NCI-H2081 treated with DMSO at 0.1 percent for 48 hours (cell line): ENCODE measurements around the gene DDX51.
"Not testable (repeated sequence)": the region's sequence is repeated elsewhere in the genome, so short reads cannot be mapped to it uniquely, and the experiment has no call there.

ENCODE experiments used
- DNase-seq: peaks from one replicate; lab custom pipeline; 2025; lab: John Stamatoyannopoulos, UW

DDX51 gene

DNA sequence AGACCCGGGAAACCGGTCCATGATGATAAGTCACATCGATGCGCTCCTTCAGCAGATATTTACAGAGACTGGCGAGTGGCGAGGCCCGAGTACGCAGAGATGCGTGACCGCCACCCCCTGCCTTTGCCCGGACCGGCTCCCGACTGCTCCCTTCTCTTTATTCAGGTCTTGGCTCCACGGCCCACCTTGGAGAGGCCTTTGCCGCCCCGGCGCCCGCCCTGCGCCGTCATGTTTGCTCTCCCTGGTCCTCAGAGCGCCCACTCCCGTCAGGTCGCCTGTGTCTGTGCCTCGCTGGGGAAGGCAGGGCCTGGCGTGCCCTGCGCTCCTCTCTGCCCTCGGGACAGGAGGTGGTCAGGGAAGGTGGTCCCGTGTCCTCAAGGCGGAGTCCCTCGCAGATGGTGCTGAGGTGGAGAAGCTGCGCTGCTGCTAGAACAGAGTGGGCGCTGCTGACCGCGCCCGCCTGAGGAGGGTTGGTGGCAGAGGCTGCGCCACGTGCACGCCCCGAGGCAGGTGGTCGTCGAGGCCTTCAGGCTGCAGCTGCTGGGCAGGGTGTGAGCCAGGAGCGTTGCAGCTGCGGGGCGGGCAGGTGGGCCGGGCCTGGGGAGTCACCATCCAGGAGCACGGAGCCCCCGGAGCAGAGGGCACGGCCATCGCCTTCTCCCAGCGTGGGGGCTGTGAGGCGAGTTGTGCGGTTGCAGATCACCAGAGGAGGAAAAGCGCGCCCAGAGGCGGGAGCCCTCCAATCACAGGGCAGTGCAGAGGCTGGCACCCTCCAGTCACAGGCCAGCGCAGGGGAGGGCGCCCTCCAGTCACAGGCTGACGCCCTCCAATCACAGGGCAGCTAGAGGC lies 27.2 kb downstream of the DDX51 start:
- no peak for DNase-seq

GRCh38 chr12:132115500-132115899 lies 28.6 kb downstream of the DDX51 start:
- DNase-seq: no peak

DNA sequence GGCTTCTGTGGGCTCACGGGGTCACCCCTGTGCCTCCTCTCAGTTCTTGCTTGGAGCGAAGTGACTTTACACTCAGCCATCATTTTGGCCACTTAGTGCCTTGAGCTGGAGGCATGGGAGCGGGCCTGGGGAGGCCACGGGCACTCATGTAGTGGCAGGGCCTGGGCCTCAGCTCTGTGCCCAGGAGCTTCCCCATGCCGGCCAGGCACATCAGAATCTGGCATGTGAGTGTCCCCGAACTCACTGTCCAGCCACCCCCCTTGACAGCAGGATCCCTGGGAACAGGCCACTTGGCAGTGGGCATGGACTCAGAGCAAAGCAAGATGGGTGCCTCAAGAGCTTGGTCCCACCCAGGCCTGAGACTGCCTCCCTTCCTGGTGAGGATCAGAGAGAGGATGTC lies 29.5 kb downstream of the DDX51 start:
- no peak for DNase-seq

DNA sequence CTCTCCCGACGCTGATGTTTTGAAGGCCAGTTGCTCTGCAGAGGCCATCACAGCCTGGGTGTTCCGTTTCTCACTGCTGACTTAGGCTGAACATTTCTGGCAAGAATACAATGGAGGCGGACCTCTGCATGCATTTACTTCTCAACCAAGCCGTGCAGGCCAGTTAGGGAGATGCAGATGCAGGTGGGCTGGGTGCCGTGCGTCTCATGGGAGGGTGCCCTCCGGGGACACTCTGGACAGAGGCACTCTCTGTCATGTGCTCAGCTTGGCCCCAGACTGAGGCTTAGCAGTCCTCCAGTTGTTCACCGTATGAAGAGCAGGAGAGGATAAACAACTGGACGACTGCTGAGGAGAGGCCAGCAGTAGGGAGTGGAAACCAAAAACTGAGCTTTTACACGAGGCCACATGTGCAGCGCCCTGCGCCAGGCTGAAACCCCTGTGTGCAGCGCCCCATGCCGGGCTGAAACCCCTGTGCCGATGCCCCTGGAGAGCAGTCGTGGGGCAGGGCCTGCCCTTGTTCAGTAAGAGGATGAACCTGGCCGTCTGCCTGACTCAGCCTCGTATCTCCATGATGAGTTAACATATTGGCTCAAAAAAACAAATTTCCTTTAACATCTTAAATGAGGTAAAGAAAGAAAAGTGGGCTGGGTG lies 32.3 kb downstream of the DDX51 start:
- no peak for DNase-seq

DNA sequence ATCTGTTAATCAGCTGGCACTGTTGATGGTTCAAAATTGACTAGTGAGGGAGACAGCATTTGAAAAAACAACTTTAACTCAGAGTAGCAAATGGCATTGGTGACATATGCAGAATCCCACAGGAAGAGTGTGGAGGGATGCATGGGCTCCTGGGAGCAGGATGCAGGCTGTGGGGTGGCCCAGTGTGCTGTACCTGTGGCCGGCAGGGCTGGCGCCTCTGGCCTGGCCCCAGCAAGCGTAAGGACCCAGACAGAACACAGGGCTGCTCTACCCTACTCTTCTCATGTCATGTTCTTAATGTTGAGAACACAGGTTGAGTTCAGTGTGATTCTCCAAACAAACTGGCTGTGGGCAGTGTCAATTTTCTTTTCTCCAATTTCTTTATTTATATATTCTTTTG lies 33.4 kb downstream of the DDX51 start:
- no peak for DNase-seq

GRCh38 chr12:132109741-132110140 lies 34.4 kb downstream of the DDX51 start:
- no peak for DNase-seq

GRCh38 chr12:132108211-132108832 lies 35.8 kb downstream of the DDX51 start:
- DNase-seq: no peak

DNA sequence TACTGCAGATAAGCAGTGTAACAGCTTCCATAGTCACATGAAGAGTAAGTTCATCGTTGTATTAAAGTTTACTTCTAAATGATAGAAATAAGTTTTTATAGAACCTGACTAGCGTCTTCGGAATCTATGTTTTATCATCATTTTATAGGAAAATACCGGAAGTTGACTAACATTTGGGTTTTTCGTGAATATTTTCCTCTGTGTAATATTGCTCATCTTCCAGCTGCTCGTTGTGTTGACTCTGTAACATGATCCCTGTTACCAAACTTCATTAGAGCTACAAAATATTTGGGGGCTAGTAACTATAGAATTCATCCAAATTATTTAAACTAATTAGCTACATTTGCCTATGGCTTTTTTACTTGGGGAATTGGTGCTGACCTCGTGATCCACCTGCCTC lies 37.2 kb downstream of the DDX51 start:
- no peak for DNase-seq

DNA sequence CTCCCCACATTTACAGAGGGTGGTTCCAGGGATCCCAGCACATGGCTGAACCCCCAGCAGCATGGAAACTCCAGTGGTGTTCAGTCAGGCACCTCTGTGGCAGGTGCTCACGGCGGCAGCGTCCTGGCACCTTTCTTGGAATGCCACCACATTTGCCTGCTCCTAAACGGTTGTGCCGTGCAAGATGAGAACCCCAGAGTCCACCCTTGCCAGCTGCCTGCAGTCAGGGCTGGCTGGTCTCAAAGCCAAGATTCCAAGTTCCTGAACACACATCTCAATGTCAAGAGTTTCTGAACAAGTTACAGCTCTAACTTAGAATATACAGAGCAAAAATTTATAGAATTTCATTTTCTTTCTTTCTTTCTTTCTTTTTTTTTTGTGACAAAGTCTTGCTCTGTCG lies 38.7 kb downstream of the DDX51 start:
- DNase-seq: no peak

DNA sequence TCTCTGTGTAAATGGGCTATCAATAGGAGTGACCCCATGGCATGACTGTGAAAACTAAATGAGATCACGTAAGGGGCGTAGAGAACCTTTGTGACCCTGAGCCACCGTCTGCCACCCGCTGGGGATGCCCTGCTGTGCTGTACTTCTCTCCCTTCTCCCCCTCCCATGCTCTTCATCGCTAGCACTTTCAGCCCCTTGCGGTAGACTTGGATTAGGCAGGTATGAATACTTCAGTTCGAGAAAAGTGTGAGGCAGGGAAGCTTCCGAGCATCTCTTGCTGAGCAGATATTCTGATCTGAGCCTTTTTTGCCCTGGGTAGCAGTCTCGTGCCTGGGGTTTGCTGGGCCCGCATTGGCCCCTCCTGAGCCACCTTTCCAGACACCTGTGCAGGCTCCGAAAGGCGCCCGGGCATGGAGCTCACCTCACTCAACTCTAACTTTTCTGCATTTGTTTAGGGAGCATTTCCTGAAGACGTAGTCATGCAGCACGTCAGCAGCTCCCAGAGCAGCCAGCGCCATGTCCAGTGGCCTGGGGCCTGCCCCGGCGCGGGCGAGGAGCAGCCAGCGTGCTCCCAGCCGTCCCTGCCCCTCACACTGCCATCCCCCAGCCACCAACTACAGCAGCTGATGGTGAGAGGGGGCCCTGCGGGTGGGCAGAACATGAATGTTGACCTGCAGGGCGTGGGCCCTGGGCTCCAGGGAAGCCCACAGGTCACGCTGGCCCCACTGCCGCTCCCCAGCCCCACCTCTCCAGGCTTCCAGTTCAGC lies 40.4 kb downstream of the DDX51 start:
- no peak for DNase-seq

DNA sequence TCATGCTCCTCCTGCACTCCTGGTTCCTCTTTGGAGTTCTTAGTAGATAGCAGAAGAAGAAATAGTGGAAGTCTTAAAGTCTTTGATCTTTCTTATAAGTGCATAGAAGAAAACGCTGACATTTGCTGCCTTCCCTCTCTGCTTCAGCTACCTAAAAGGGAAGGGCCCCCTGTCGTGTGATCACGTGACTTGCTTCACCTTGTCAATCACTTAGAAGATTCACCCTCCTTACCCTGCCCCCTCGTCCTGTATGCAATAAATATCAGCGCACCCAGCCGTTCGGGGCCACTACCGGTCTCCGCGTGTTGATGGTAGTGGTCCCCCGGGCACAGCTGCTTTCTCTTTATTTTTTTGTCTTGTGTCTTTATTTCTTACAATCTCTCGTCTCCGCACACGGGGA lies 41.0 kb downstream of the DDX51 start:
- not testable (repeated sequence) for DNase-seq

- DNase-seq: no peak
Measured at GRCh38 chr12:132102297-132102696, 41.8 kb downstream of the DDX51 start.

- no peak for DNase-seq
Measured at GRCh38 chr12:132100306-132101065, 43.6 kb downstream of the DDX51 start.

DNA sequence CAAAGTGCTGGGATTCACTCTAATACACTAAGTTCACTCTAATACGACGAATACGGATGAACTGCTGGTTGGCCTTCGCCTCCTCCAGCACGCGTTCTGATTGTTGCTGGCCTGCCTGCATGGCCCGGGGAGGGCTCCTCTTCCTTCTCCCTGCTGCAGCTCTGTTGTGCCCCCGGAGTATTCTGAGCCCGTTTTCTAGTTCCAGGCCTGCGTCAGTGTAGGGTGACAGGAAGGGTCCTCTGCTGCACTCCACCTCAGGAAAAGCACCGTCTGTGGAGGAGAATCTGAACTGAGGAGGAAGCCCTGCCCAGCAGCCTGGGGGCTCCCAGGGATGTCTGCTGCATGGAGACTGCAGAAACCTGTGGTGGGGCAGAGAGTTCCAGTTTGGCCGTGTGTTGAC lies 44.4 kb downstream of the DDX51 start:
- DNase-seq: no peak

DNA sequence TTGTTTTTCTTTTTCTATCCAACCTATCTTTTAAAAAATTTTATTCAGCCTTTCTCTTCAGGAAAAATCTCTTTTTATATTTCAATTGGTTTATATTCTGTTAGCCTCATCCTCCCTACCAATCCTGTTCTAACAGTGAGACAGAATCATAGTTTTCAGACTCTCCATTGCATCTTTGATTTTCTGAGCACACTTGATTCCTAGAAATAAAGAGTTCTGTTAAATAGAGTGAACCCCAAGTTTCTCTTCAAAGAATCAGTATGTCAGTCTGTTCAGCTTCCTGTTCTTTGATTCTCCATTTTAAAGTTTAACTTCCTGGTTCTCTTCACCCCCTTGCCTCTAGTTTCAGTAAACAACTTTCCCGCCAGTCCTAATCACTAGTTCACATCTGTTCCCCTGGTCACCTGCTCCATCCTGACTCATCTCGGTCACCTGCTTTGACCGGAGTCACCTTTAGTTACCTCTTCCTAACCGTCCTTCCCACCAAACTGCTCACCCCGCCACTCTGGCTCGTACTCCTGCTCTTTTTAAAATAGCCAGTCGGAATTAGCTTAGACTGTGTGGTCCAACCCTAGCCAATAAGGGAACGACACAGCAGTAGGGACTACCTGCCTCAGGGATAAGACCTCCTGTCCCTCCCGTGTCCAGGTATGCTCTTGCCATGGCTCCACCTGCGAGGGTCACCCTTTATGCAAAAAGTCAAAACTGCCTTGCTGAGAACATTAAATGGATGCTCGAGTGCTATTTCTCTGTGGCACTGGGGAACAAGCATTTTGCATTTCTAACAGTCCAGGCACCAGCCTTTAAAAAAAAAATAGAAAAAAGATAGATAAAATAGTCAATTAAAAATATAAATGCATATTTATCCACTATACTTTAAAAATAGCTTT lies 48.4 kb downstream of the DDX51 start:
- no peak for DNase-seq

- DNase-seq: no peak
Measured at GRCh38 chr12:132094269-132094891, 49.7 kb downstream of the DDX51 start.

DNA sequence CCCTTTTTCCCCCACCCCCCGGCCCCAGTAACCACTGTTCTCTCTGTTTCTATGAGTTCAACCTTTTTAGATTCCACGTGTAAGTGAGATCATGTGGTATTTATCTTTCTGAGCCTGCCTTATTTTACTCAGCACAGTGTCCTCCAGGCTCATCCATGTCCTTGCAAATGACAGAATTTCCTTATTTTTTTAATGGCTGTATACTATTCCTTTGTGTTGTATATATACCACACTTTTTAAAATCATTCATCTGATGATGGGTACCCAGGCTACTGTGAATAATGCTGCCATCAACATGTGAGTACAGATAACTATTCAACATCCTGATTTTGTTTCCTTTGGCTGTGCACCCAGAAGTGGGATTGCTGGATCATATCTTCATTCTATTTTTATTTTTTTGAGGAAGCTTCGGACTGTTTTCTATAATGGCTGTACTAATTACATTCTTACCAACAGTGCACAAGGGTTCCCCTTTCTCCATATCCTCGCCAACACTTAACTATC lies 54.7 kb downstream of the DDX51 start:
- no peak for DNase-seq
